HepG2 (cell line): ENCODE measurements around the gene NFIL3. TPM values are rescaled to one million over a fixed set of nuclear protein-coding genes. Genes with fewer than 3 reads are reported as not detected.
A peak's percentile ranks its signal among the peaks of the same experiment; 100 is the strongest.

ENCODE experiments used
- AHR ChIP-seq: IDR thresholded peaks from 2 replicates; pipeline ENCODE4 v1.6.1; 2018; ENCODE audit warnings: missing genetic modification reagents, missing compliant biosample characterization
- CBX1 ChIP-seq: IDR thresholded peaks from one replicate; pipeline ENCODE4 v1.6.1; 2016; ENCODE audit warnings: antibody characterized with exemption, low read depth
- CENPT ChIP-seq: sonication (generic); formaldehyde crosslinking; IDR thresholded peaks from 2 replicates; pipeline ENCODE4 v1.8.0; 2022; ENCODE audit warnings: low read depth, mild to moderate bottlenecking, moderate library complexity, missing genetic modification reagents
- CHD4 ChIP-seq: fragments of 200-600 bp; sonication (generic); IDR thresholded peaks from 2 replicates; pipeline ENCODE4 v1.7.0; 2017; ENCODE audit warnings: mild to moderate bottlenecking, low read length, borderline replicate concordance
- CREB3 ChIP-seq: sonication (generic); formaldehyde crosslinking; IDR thresholded peaks from 2 replicates; pipeline ENCODE4 v1.5.0; 2020; ENCODE audit warnings: missing genetic modification reagents
- ELF1 ChIP-seq: sonication (generic); formaldehyde crosslinking; IDR thresholded peaks from 2 replicates; pipeline ENCODE4 v1.4.0; 2020; ENCODE audit warnings: missing genetic modification reagents
- KDM5A ChIP-seq: fragments of 200-600 bp; sonication (generic); IDR thresholded peaks from 2 replicates; pipeline ENCODE4 v1.7.0; 2018; ENCODE audit warnings: antibody characterized with exemption, mild to moderate bottlenecking, low read length, borderline replicate concordance
- LBX2 ChIP-seq: sonication (generic); formaldehyde crosslinking; IDR thresholded peaks from 2 replicates; pipeline ENCODE4 v1.5.0; 2020; ENCODE audit warnings: missing genetic modification reagents, mild to moderate bottlenecking, borderline replicate concordance
- MED13 ChIP-seq: sonication (generic); formaldehyde crosslinking; IDR thresholded peaks from 2 replicates; pipeline ENCODE4 v1.5.0; 2020; ENCODE audit warnings: missing genetic modification reagents
- MTA1 ChIP-seq: sonication (generic); formaldehyde crosslinking; IDR thresholded peaks from 2 replicates; pipeline ENCODE4 v1.4.0; 2020; ENCODE audit warnings: missing genetic modification reagents, mild to moderate bottlenecking, borderline replicate concordance
- NFRKB ChIP-seq: fragments of 450-650 bp; IDR thresholded peaks from 2 replicates; pipeline ENCODE4 v1.6.1; 2017
- NR1H2 ChIP-seq: sonication (generic); formaldehyde crosslinking; IDR thresholded peaks from 2 replicates; pipeline ENCODE4 v1.8.1; 2022; ENCODE audit warnings: low read depth, missing genetic modification reagents, borderline replicate concordance
- POLR2A ChIP-seq, 2 experiments: IDR thresholded peaks; 2 replicates each; pipeline ENCODE4 v1.6.1; 2011; ENCODE audit warnings: low read depth in 2 of 2, low read length in 2 of 2, mild to moderate bottlenecking in 1 of 2, moderate library complexity in 1 of 2; ENCODE audit not compliant: insufficient read depth in 1 of 2
- SKIL ChIP-seq: sonication (generic); formaldehyde crosslinking; IDR thresholded peaks from 2 replicates; pipeline ENCODE4 v1.8.0; 2022; ENCODE audit warnings: missing genetic modification reagents, mild to moderate bottlenecking, moderate library complexity, borderline replicate concordance
- TBL1XR1 ChIP-seq: fragments of 150-350 bp; IDR thresholded peaks from 2 replicates; pipeline ENCODE4 v1.6.1; 2014; ENCODE audit warnings: borderline replicate concordance, low read length; ENCODE audit not compliant: partially characterized antibody
- ZNF33A ChIP-seq: sonication (generic); formaldehyde crosslinking; IDR thresholded peaks from 2 replicates; pipeline ENCODE4 v1.5.1; 2020; ENCODE audit warnings: missing genetic modification reagents, mild to moderate bottlenecking, moderate library complexity, borderline replicate concordance
- ZNF350 ChIP-seq: sonication (generic); formaldehyde crosslinking; IDR thresholded peaks from 2 replicates; pipeline ENCODE4 v1.4.0; 2020; ENCODE audit warnings: mild to moderate bottlenecking, low read depth, missing genetic modification reagents, borderline replicate concordance
- ZNF609 ChIP-seq: sonication (generic); formaldehyde crosslinking; IDR thresholded peaks from 2 replicates; pipeline ENCODE4 v1.4.0; 2020; ENCODE audit warnings: mild to moderate bottlenecking, missing genetic modification reagents, borderline replicate concordance
- ZNF691 ChIP-seq: sonication (generic); formaldehyde crosslinking; IDR thresholded peaks from 2 replicates; pipeline ENCODE4 v1.4.0; 2020; ENCODE audit warnings: missing genetic modification reagents, low read depth, mild to moderate bottlenecking, borderline replicate concordance
- ZNF891 ChIP-seq: sonication (generic); formaldehyde crosslinking; IDR thresholded peaks from 2 replicates; pipeline ENCODE4 v1.5.0; 2020; ENCODE audit warnings: mild to moderate bottlenecking, missing genetic modification reagents
- polyA plus RNA-seq, 8 experiments: library from polyadenylated mRNA; depleted of rRNA in 3 of 8; stranded (reverse) in 7 of 8; unstranded in 1 of 8; fragments of >200 nt; fragmentation: Illumina TruSeq in 4 of 8; extraction: Trizol in 4 of 8; gene quantifications; 2 replicates each; pipeline versions ENCODE4 v1.2.1 to v1.2.3, GENCODE V29; 2011 to 2016; ENCODE audit warnings: low read depth in 4 of 8, missing spikeins in 1 of 8, mixed read lengths in 1 of 8; ENCODE audit not compliant: insufficient read depth in 1 of 8
- total RNA-seq, 5 experiments: library from RNA; depleted of rRNA; stranded (reverse); fragments of >200 nt; fragmentation: Illumina TruSeq; extraction: Trizol; gene quantifications; 2 replicates each; pipeline ENCODE4 v1.2.3, GENCODE V29; 2016; ENCODE audit warnings: low read depth in 1 of 5

The NFIL3 gene
- total and polyA plus RNA-seq, 2 of the 13 experiments (the other 11 are each of a cell fraction or from before 2014, with no cell fraction given): 46.6 to 54.2 TPM

DNA sequence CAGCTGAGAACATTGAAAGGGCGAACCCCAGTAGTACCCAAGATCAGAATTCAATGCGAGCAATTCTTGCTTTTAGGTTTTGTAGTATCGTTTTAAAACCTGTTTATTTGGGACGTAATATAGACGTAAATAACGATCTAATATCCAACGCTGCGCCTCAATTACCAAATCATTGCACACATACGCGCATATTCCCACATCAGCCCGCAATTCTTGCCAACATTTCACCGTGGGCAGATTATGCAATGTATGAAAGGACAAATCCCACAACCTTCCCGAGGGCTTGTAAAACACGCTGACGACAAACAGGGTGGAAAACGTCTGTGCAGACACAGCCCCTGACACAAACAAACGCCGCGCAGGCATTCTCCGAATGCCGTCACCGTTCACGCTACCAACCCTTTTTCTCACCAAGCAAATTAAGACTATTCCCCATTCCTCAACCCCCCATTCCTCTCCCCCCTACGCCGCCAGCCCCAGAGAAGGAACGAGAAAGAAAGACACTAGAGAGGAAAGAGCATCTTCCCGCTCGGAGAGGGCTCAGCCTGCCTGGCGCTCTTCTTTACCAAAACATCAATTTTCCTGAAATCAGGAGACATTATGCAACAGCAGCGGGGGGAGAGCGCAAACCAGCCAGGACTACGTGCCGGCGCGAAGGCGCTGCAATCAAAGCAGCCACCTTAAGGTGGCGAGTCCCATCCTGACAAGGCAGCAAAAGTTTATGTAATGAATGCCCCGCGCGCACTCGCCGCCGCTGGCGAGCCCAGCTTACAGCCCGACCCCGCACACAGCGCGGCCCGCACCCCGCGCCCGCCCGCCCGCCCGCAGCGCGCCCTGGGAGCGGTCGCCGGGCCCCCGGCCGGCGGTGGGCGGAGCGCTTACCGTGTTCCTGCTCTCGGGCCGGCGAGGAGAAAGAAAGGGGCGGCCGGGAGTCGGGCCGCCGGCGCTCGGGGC, 597 bp downstream of the NFIL3 start (continued):
- no peak for TF ChIP-seq CREB3 (CRISPR knock-in tag)
- TF ChIP-seq AHR (CRISPR knock-in tag): no peak
- peak; percentile 36; the same call in 1 of the 2 replicates for TF ChIP-seq SKIL (CRISPR knock-in tag)
- no peak for TF ChIP-seq ZNF350 (CRISPR knock-in tag)
- no peak for TF ChIP-seq MED13 (CRISPR knock-in tag)
- no peak for TF ChIP-seq TBL1XR1
- no peak for TF ChIP-seq ZNF33A (CRISPR knock-in tag)
- TF ChIP-seq KDM5A: peak; percentile 34; the same call in 1 of the 2 replicates
- peak; percentile 8 to 44; a peak in 1 of 4 replicates for TF ChIP-seq POLR2A (IDR thresholded peaks at IDR 0.05; ENCODE audit: insufficient read depth in 1 of 2, low read depth in 2 of 2, low read length in 2 of 2)
- no peak for TF ChIP-seq NFRKB
- TF ChIP-seq ZNF691 (CRISPR knock-in tag): no peak
- no peak for TF ChIP-seq CENPT (CRISPR knock-in tag)
- TF ChIP-seq ZNF609 (CRISPR knock-in tag): no peak
- no peak for TF ChIP-seq CBX1
- no peak for TF ChIP-seq LBX2 (CRISPR knock-in tag)
- no peak for TF ChIP-seq ELF1 (CRISPR knock-in tag)
- TF ChIP-seq ZNF891 (CRISPR knock-in tag): no peak
- TF ChIP-seq CHD4: no peak
- no peak for TF ChIP-seq MTA1 (CRISPR knock-in tag)
- TF ChIP-seq NR1H2 (CRISPR knock-in tag): no peak
